ENCODE measurements around the gene KCNN4. TPM values are rescaled to one million over a fixed set of nuclear protein-coding genes. Genes with fewer than 3 reads are reported as not detected.

KCNN4 gene
- total RNA-seq, 3 donors from 2014 or later (not counting 1 experiment from before 2014, with no cell fraction given) = 0.72 to 7.1 (median 1.4) TPM

Other genes starting within 250 kb of the KCNN4 start
- 1 to 10 TPM; 1.9 to 5.4 (median 3.9) TPM for gene ZNF575, start 247.8 kb downstream of the KCNN4 start, total RNA-seq
- gene XRCC1, start 205.4 kb downstream of the KCNN4 start, total RNA-seq = 10 to 100 TPM; 33.2 to 43.9 (median 40.7) TPM
- 1 to 10 TPM; 1.7 to 3.0 (median 2.4) TPM for gene PINLYP, start 205.2 kb downstream of the KCNN4 start, total RNA-seq
- gene IRGQ, start 184.8 kb downstream of the KCNN4 start, total RNA-seq = 10 to 100 TPM; 28.5 to 43.7 (median 32.2) TPM
- gene ZNF576, start 184.4 kb downstream of the KCNN4 start, total RNA-seq = 10 to 100 TPM in 1 of 3 donors, 1 to 10 TPM in 2; 4.0 to 10.4 (median 5.8) TPM
- under 1 TPM; 0.24 to 0.75 (median 0.50) TPM for gene SRRM5, start 168.9 kb downstream of the KCNN4 start, total RNA-seq
- gene ZNF428, start 161.3 kb downstream of the KCNN4 start, total RNA-seq = 10 to 100 TPM; 36.3 to 50.5 (median 37.6) TPM
- under 1 TPM in 2 of 3 donors, not detected in 1; 0.19 to 0.38 TPM for gene CADM4, start 141.1 kb downstream of the KCNN4 start, total RNA-seq
- 100 to 1,000 TPM in 1 of 3 donors, 10 to 100 TPM in 2; 44.5 to 141 (median 55.5) TPM for gene PLAUR, start 110.8 kb downstream of the KCNN4 start, total RNA-seq
- gene IRGC, start 64.9 kb downstream of the KCNN4 start, total RNA-seq = not detected
- gene SMG9, start 26.0 kb downstream of the KCNN4 start, total RNA-seq = 10 to 100 TPM; 23.3 to 37.4 (median 28.3) TPM
- gene LYPD5, start 21.5 kb upstream of the KCNN4 start, total RNA-seq = not detected
- 1 to 10 TPM; 4.1 to 8.0 (median 7.1) TPM for gene ZNF283, start 46.3 kb upstream of the KCNN4 start, total RNA-seq
- 1 to 10 TPM; 1.3 to 3.1 (median 1.4) TPM for gene ZNF404, start 103.0 kb upstream of the KCNN4 start, total RNA-seq
- gene ZNF45, start 154.3 kb upstream of the KCNN4 start, total RNA-seq = 10 to 100 TPM; 10.6 to 24.3 (median 14.5) TPM
- gene ZNF221, start 170.3 kb upstream of the KCNN4 start, total RNA-seq = 1 to 10 TPM; 1.9 to 2.7 (median 2.2) TPM
- 1 to 10 TPM; 5.1 to 8.5 (median 6.5) TPM for gene ZNF155, start 203.2 kb upstream of the KCNN4 start, total RNA-seq
- gene ZNF230, start 222.0 kb upstream of the KCNN4 start, total RNA-seq = 1 to 10 TPM; 2.3 to 6.3 (median 3.4) TPM
- 1 to 10 TPM; 5.6 to 7.6 (median 5.7) TPM for gene ZNF222, start 244.4 kb upstream of the KCNN4 start, total RNA-seq